ENCODE data around the gene EREG. TPM values are rescaled to one million over a fixed set of nuclear protein-coding genes. Genes with fewer than 3 reads are reported as not detected.

The EREG gene
- total RNA-seq, 2 experiments from 2014 or later = not detected

GRCh38 chr4:74415602-74416300, 50.8 kb downstream of the EREG start:
- no TSS peak for BruUV-seq (replicated peaks)
- CTCF ChIA-PET (ENCODE audit: unreplicated experiment) = no interaction called here
- POLR2A ChIA-PET = interaction anchor here (0.5 to 1.3 kb wide), 3 partner anchors 8 to 26 kb away, joined by 3 to 5 read pairs (median 3); no protein-coding TSS in a partner anchor
- H4K20me1 ChIP-seq (ENCODE audit: insufficient read depth, low read length) = no peaks in the 10 kb centered on the region
- H3K9me2 ChIP-seq (ENCODE audit: insufficient read depth, low read length) = no peaks in the 10 kb centered on the region
- no peaks in the 10 kb centered on the region for H3K9me3 ChIP-seq (ENCODE audit: low read length)
- no peak overlapping the region for H3K4me3 ChIP-seq (ENCODE audit: low read depth, low read length, poor library complexity, severe bottlenecking)
- TF ChIP-seq, protein P1, sequence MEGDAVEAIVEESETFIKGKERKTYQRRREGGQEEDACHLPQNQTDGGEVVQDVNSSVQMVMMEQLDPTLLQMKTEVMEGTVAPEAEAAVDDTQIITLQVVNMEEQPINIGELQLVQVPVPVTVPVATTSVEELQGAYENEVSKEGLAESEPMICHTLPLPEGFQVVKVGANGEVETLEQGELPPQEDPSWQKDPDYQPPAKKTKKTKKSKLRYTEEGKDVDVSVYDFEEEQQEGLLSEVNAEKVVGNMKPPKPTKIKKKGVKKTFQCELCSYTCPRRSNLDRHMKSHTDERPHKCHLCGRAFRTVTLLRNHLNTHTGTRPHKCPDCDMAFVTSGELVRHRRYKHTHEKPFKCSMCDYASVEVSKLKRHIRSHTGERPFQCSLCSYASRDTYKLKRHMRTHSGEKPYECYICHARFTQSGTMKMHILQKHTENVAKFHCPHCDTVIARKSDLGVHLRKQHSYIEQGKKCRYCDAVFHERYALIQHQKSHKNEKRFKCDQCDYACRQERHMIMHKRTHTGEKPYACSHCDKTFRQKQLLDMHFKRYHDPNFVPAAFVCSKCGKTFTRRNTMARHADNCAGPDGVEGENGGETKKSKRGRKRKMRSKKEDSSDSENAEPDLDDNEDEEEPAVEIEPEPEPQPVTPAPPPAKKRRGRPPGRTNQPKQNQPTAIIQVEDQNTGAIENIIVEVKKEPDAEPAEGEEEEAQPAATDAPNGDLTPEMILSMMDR (conservative IDR thresholded peaks at IDR 0.05; ENCODE audit: low read length) = no peak
- intact Hi-C loops (cut with micrococcal nuclease; ENCODE audit: unreplicated experiment) = no loop called here
- no peak overlapping the region for H3K27ac ChIP-seq (ENCODE audit: low read depth, low read length, poor library complexity, severe bottlenecking)
- no peak overlapping the region for H3K4me2 ChIP-seq (ENCODE audit: low read length)
- no peak overlapping the region for H2AFZ ChIP-seq (ENCODE audit: low read length)
- no peaks in the 10 kb centered on the region for H3K79me2 ChIP-seq (ENCODE audit: insufficient read depth, low read depth, low read length)
- no peaks in the 10 kb centered on the region for H3K36me3 ChIP-seq (ENCODE audit: insufficient read depth, low read length)
- DNase-seq (ENCODE audit: low spot score) = no peak
- H3K4me1 ChIP-seq (ENCODE audit: insufficient read depth, low read length, poor library complexity, severe bottlenecking) = no peaks in the 10 kb centered on the region

DNA sequence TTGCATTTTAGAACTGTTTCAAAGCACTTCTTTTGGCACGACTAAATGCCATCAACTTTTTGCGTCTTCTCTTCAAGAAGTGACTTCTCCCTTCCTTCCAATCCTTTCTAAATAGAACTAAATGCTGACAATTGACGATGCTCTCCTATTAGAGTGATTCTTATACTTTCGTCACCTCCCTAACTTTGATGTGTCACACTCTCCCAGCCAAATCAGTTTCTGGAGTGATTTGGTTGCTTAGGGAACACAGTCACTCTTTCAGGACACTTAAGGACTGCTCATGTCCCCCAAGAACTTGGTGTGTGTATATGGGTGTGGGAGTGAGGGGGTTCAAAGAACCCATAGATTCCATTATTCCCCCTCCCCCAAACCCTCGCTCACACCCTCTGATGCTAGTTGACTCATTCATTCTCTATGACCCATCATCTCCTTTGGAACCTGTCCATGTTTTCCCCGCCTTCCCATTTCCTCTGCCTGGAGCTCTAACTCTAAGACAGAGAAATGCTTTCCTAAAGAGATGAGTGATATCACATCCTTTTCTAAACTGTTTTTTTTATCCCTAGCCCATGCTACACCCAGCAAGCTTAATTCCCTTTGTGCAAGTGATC, 53.2 kb downstream of the EREG start:
- no peaks in the 10 kb centered on the region for H3K9me2 ChIP-seq (ENCODE audit: insufficient read depth, low read length)
- no peaks in the 10 kb centered on the region for H3K9me3 ChIP-seq (ENCODE audit: low read length)
- intact Hi-C loops (cut with micrococcal nuclease; ENCODE audit: unreplicated experiment) = no loop called here
- DNase-seq (ENCODE audit: low spot score) = no peak
- no peaks in the 10 kb centered on the region for H3K4me1 ChIP-seq (ENCODE audit: insufficient read depth, low read length, poor library complexity, severe bottlenecking)
- no TSS peak for BruUV-seq (replicated peaks)
- H3K36me3 ChIP-seq (ENCODE audit: insufficient read depth, low read length) = no peaks in the 10 kb centered on the region
- no peak overlapping the region for H2AFZ ChIP-seq (ENCODE audit: low read length)
- TF ChIP-seq, protein P1 (conservative IDR thresholded peaks at IDR 0.05; ENCODE audit: low read length) = no peak
- TF ChIP-seq EZH2phosphoT487 (IDR thresholded peaks at IDR 0.05; ENCODE audit: borderline replicate concordance, low read depth, low read length) = no peak
- H3K79me2 ChIP-seq (ENCODE audit: insufficient read depth, low read depth, low read length) = no peaks in the 10 kb centered on the region
- H3K27ac ChIP-seq (ENCODE audit: low read depth, low read length, poor library complexity, severe bottlenecking) = no peak overlapping the region
- ChIA-PET CTCF (ENCODE audit: unreplicated experiment) (no interaction called here), POLR2A (no interaction called here)
- H3K4me3 ChIP-seq (ENCODE audit: low read depth, low read length, poor library complexity, severe bottlenecking) = no peak overlapping the region
- H4K20me1 ChIP-seq (ENCODE audit: insufficient read depth, low read length) = no peaks in the 10 kb centered on the region
- no peak overlapping the region for H3K4me2 ChIP-seq (ENCODE audit: low read length)

DNA sequence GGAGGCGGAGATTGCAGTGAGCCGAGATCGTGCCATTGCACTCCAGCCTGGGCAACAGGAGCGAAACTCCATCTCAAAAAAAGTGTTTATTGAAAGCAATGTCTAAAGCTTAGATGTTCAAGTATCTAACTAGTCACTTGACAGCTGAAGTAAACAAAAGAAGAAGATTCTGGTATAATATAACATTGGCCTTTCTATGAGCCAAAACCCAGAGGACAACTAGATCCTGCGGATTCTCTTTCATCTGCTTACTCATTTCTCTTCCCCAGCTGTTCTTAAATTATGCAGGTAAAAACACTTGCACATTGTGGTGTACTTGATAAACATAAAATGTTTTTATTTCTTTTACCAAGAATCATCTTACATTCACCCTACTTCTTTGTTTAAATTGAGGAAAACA, 55.9 kb downstream of the EREG start:
- intact Hi-C loops (cut with micrococcal nuclease; ENCODE audit: unreplicated experiment) = no loop called here
- Histone ChIP-seq H3K36me3 (ENCODE audit: insufficient read depth, low read length) (no peaks in the 10 kb centered on the region), H3K4me2 (ENCODE audit: low read length) (no peak overlapping the region), H3K4me3 (ENCODE audit: low read depth, low read length, poor library complexity, severe bottlenecking) (no peak overlapping the region), H2AFZ (ENCODE audit: low read length) (no peak overlapping the region), H4K20me1 (ENCODE audit: insufficient read depth, low read length) (no peaks in the 10 kb centered on the region), H3K9me2 (ENCODE audit: insufficient read depth, low read length) (no peaks in the 10 kb centered on the region), H3K9me3 (ENCODE audit: low read length) (no peaks in the 10 kb centered on the region), H3K27ac (ENCODE audit: low read depth, low read length, poor library complexity, severe bottlenecking) (no peak overlapping the region), H3K4me1 (ENCODE audit: insufficient read depth, low read length, poor library complexity, severe bottlenecking) (no peaks in the 10 kb centered on the region), H3K79me2 (ENCODE audit: insufficient read depth, low read depth, low read length) (no peaks in the 10 kb centered on the region)
- DNase-seq (ENCODE audit: low spot score) = no peak
- no peak for TF ChIP-seq EZH2phosphoT487 (IDR thresholded peaks at IDR 0.05; ENCODE audit: borderline replicate concordance, low read depth, low read length)
- TF ChIP-seq, protein P1 (conservative IDR thresholded peaks at IDR 0.05; ENCODE audit: low read length) = no peak
- no TSS peak for BruUV-seq (replicated peaks)
- ChIA-PET CTCF (ENCODE audit: unreplicated experiment) (no interaction called here), POLR2A (interaction anchor here (0.6 kb wide), 2 partner anchors 10 to 44 kb away, joined by 5 to 6 read pairs; no protein-coding TSS in a partner anchor)
